Gastroesophageal sphincter (tissue), 3 donors: ENCODE measurements around the gene TGFB1.

Experiments used
- EP300 ChIP-seq: sonication (generic); formaldehyde crosslinking; IDR thresholded peaks from one replicate; pipeline ENCODE4 v1.6.1; 2017; ENCODE audit warnings: antibody characterized with exemption, mild to moderate bottlenecking
- POLR2A ChIP-seq, 2 donors: fragments of 450-650 bp; IDR thresholded peaks; one replicate each; pipeline ENCODE4 v1.6.1; 2017; ENCODE audit warnings: antibody characterized with exemption in 2 of 2, mild to moderate bottlenecking in 2 of 2, moderate library complexity in 1 of 2
- POLR2AphosphoS5 ChIP-seq: sonication (generic); formaldehyde crosslinking; IDR thresholded peaks from one replicate; pipeline ENCODE4 v1.6.1; 2017; ENCODE audit warnings: antibody characterized with exemption
- TF ChIP-seq, protein P1 (sequence below), 4 experiments: fragments of 200-600 bp in 2 of 4; fragments of 450-650 bp in 2 of 4; sonication (generic) in 1 of 4; IDR thresholded peaks; one replicate each; pipeline ENCODE4 v1.5.1; 2017 to 2019; ENCODE audit warnings: antibody characterized with exemption in 4 of 4, mild to moderate bottlenecking in 2 of 4, moderate library complexity in 2 of 4

DNA sequence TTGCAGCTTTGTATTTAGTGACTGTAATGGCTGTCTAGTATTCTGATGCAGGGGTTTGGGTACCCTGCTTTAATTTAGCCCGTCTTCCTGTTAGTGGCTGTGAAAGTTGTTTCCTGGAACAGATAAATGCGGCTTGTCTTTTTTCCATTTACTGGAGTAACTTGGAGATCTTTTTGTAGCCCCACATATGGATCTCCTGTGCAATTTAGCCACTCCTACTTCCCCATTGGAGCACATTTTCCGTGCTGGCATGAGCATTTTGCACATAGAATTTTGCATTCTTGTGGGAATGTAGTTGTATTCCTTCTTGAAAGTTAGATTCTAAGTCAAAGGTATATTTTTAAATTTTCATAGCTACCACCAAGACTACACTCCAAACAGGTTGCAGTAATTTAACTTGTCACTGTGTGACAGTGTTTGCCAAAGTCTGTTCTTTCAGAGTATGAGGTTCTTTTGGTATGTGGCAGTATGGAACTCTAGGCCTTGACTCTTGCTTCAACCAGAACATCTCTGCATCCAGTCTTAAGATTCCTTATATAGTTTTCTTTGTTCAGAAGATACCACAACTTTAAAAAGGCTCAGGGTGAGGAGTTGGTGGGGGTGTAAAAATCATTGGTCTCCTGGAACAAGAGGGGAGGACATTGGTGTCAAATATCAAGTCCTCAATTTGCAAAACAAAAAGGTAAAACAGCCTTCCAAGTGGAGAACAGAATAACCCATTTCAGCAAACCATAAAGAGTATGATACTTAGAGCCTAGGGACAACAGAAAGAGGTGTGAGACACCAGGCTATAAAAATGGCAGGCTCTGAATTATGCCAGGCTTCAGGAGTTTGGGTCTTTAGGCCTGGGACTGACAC lies 64.8 kb downstream of the TGFB1 start:
- TF ChIP-seq, protein P1, sequence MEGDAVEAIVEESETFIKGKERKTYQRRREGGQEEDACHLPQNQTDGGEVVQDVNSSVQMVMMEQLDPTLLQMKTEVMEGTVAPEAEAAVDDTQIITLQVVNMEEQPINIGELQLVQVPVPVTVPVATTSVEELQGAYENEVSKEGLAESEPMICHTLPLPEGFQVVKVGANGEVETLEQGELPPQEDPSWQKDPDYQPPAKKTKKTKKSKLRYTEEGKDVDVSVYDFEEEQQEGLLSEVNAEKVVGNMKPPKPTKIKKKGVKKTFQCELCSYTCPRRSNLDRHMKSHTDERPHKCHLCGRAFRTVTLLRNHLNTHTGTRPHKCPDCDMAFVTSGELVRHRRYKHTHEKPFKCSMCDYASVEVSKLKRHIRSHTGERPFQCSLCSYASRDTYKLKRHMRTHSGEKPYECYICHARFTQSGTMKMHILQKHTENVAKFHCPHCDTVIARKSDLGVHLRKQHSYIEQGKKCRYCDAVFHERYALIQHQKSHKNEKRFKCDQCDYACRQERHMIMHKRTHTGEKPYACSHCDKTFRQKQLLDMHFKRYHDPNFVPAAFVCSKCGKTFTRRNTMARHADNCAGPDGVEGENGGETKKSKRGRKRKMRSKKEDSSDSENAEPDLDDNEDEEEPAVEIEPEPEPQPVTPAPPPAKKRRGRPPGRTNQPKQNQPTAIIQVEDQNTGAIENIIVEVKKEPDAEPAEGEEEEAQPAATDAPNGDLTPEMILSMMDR (IDR thresholded peaks at IDR 0.05) = no peak
- TF ChIP-seq POLR2A (IDR thresholded peaks at IDR 0.05) (no peak), EP300 (no peak), POLR2AphosphoS5 (no peak)
